GM12873 (cell line): ENCODE data around the gene TMC2.

Experiments used
- TF ChIP-seq, protein P1 (sequence below): IDR thresholded peaks from 2 replicates; pipeline ENCODE4 v1.5.1; 2012; ENCODE audit warnings: low read depth, mild to moderate bottlenecking, moderate library complexity, low read length, control low read depth; ENCODE audit not compliant: insufficient read depth; ENCODE audit errors: missing control alignments

Gene TMC2

DNA sequence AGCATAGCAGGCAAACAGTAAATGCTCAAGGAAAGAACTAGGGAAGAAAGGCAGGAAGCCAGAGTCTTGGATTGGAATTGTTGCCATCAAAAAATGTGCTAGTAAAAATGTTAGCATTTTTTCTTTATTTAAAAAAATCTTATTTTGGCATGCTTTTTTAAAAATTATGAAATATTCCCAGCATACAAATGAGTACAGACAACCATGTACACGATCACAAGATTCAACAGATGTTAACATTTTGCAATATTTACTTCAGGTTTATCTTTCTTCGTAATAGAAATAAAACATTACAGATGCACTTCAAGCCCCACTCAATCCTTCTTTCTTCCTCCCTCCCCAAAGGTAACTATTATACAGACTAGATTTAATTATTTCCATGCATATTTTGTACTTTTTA, 88.7 kb downstream of the TMC2 start:
- TF ChIP-seq, protein P1, sequence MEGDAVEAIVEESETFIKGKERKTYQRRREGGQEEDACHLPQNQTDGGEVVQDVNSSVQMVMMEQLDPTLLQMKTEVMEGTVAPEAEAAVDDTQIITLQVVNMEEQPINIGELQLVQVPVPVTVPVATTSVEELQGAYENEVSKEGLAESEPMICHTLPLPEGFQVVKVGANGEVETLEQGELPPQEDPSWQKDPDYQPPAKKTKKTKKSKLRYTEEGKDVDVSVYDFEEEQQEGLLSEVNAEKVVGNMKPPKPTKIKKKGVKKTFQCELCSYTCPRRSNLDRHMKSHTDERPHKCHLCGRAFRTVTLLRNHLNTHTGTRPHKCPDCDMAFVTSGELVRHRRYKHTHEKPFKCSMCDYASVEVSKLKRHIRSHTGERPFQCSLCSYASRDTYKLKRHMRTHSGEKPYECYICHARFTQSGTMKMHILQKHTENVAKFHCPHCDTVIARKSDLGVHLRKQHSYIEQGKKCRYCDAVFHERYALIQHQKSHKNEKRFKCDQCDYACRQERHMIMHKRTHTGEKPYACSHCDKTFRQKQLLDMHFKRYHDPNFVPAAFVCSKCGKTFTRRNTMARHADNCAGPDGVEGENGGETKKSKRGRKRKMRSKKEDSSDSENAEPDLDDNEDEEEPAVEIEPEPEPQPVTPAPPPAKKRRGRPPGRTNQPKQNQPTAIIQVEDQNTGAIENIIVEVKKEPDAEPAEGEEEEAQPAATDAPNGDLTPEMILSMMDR, result no peak

DNA sequence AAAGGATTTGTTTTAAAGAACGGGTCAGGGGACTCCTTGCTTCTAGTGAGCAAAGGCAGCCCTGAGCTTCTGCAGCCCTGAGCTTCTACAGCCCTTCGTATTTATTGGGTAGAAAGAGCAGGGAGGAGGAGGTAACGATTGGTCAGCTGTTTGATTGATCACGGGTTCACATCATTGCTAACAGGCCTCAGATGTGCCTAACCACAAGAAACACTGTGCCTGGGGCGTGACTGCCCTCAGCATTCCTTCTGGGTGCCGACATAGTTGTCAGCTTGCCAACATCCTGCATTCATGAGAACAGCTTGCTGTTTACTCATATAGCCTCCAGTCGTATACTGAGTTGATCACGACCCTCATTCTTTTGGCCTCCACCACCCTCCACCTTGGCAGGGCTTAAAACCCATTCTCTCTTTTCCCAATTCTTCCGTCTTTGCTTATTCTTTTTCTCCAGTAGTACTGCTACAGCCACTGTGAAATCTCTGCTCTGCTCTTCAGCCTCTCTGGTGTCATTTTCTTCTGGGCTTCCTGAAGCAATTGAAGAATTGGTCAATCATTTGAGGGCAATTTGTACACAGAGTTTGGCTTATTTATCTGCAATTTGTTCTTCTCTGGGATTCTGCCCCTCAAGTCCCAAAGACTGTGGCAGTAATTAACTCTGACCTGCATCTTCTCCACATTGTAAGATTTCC, 90.6 kb downstream of the TMC2 start:
- TF ChIP-seq, protein P1, result no peak

DNA sequence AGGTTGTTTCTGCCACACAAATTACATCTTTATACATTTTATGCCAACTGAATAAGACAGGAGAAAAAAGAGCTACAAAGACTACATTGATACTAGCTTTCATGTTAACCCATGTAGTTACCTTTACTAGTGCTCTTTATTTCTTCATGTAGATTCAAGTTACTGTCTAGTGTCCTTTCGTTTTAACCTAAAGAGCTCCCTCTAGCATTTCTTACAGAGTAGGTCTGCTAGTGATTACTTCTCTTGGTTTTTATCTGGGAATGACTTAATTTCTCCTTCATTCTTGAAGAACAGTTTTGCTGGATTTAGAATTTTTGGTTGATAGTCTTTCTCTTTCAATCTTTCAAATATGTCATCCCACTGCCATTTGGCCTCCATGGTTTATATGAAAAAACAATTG, 94.9 kb downstream of the TMC2 start:
- TF ChIP-seq, protein P1, result no peak

DNA sequence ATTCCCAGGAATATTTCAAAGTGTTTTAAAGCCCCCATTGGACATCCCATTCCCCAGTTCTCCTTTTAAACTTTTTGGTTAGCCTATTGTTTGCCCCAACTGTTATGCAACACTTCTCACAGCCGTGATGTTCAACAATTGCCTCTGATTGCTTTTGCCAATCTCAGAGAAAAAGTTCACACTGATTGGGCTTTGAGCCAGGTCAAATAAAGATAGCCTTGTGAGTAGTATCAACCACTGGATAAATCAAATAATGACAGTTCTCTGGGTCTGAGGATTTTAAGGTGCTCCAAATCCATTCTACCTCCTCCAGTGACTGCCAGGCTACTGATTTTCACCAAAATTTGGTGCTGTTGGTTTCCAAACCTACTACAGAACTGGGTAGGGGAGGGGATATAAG, 97.0 kb downstream of the TMC2 start:
- TF ChIP-seq, protein P1, result no peak

DNA sequence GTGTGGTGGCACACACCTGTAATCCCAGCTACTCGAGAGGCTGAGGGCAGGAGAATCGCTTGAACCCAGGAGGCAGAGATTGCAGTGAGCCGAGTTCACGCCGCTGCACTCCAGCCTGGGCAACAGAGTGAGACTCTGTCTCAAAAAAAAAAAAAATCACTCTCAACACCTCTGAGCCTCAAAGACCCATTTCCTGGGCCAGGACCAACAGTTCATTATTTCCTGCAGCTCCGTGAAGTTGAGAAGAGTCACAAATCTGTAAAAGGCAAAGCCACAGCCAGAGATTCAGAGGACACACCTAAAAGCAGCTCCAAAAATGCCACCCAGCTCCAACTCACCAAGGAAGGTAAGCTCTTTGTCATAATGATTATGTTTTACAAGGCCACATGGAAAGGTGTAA, 100.9 kb downstream of the TMC2 start:
- TF ChIP-seq, protein P1, result no peak

DNA sequence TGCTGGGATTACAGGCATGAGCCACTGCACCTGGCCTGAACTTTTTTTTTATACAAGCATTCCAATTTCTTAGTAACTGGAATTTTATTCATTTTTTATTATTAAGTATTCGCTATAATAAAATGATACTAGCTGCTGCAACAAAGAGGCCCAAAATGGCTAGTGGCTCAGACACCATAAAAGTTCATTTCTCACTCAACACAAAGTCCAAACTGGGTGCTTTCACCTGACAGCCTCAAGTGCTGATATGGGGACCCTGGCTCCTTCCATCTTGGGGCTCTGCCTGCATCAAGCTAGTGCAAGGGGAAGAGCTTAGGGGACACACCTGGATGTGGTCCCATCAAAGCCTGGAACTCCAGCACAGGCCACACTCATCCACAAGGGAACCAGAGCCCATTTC, 103.9 kb downstream of the TMC2 start:
- TF ChIP-seq, protein P1, result no peak

DNA sequence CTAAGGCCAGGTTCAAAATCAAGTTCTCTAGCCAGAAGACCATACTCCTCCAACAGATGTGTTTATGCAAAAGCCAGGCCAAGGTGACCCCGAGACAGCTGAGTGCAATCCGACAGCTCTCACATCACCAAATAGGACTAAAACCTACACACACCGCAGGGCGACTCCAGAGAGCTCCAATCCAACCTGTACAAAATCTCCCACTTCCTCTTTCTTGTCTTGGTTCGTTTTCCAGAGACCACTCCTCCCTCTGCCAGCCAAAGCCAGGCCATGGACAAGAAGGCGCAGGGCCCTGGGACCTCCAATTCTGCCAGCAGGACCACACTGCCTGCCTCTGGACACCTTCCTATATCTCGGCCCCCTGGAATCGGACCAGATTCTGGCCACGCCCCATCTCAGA, 104.5 kb downstream of the TMC2 start:
- TF ChIP-seq, protein P1, result no peak
